GM19452 (cell line): ENCODE results near the gene OR13C4.
"Not testable (repeated sequence)": the region's sequence is repeated elsewhere in the genome, so short reads cannot be mapped to it uniquely, and the experiment has no call there.

Experiments
- ATAC-seq: cut with Tn5 transposase; IDR thresholded peaks from one replicate; pipeline ENCODE4 v1.9.1; 2021; ENCODE audit not compliant: unreplicated experiment

OR13C4 gene

DNA sequence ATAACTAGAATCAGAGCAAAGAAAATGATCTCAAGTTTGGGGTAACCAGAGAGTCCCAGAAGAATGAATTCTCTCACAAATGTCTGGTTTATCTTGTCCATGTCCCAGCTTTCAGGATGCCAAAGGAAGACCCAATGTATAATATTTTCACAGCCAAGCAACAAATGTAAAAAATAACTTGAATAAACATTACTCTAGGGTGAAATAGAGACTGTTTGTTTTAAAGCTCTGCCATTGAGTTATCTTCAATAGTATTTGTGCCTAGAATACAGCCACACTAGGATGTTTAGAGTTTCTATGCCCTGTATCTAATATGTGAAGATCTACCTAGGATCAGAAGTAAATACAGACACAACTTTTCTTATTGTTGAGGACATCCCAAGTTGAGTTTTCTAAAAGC, at the start of gene OR13C4:
OR13C4 (minus strand) TSS at position 101 of the 400 bp plus-strand sequence; CDS start at position 101, 0 bp downstream.
- no peak for ATAC-seq

DNA sequence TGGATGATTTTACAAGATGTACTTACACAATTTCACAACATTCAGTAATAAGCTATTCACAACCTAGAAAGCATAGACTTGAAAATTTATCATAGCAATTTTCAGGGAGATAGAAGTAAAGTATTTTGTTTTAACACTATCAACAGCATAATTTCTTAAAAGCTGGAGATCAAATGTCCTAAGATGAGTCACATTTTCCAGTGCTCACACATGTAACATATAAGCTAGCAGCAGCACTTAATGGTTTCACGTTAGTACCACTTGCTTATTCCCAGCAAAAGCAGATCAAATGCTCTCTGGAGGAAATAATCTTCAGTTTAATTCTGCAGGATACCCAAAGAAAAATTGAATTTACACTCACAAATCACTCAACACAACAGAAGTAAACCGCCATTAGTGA, 48.4 kb upstream of the OR13C4 start:
- ATAC-seq, result no peak

DNA sequence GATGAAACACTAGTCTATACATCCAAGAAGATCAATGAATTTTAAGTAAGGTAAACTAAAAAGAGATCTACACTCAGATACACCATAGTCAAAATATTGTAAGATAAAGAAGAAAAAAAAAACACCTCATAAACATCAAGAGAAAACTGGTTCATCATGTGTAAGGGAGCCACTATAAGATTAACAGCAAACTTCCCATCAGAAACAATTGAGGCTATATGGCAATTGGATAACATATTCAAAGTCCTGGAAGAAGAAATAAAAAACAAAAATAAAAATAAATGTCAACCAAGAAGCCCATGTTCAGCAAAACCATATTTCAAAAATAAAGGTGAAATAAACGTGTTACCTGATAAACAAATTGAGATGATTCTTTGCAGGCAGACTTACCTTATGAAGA, 45.6 kb upstream of the OR13C4 start:
- no peak for ATAC-seq

DNA sequence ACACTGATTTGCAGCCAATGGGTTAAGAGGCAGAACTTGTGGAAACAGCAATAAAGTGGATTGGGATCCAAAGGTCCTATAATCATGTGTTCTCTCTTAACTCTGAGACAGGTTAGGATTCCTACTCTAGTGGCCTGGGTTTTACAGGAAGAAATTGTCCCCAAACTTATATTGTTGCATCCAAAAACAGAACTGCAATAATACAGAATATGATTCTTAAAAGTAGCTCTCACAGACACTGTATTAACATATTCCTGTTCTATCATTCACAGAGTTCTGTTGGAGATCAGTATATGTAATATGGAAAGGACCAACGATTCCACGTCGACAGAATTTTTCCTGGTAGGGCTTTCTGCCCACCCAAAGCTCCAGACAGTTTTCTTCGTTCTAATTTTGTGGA, 41.9 kb upstream of the OR13C4 start, which contains the start of gene OR13C8:
OR13C8 (plus strand) TSS at position 301 of the 400 bp plus-strand sequence; CDS start at position 301, 0 bp downstream.
- no peak for ATAC-seq

DNA sequence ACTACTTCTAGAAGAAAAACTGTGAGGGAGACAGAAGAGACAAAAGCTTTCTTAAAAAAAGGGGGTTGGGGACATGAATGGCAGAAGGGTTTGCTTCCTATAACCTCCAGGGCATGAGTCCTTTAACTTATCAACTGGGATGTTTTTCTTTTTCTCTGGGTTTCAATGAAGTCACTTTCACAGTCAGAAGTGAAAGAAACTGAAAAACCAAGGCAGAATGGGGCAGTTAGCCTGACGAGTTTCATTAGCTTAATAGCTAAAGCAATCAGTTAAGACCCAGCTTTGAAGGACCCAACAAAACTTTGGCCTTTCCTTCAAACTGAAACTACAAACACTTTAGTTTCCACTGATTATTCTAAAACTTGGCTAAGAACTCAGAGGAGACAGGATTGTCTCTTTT, 37.3 kb upstream of the OR13C4 start:
- ATAC-seq, result no peak

DNA sequence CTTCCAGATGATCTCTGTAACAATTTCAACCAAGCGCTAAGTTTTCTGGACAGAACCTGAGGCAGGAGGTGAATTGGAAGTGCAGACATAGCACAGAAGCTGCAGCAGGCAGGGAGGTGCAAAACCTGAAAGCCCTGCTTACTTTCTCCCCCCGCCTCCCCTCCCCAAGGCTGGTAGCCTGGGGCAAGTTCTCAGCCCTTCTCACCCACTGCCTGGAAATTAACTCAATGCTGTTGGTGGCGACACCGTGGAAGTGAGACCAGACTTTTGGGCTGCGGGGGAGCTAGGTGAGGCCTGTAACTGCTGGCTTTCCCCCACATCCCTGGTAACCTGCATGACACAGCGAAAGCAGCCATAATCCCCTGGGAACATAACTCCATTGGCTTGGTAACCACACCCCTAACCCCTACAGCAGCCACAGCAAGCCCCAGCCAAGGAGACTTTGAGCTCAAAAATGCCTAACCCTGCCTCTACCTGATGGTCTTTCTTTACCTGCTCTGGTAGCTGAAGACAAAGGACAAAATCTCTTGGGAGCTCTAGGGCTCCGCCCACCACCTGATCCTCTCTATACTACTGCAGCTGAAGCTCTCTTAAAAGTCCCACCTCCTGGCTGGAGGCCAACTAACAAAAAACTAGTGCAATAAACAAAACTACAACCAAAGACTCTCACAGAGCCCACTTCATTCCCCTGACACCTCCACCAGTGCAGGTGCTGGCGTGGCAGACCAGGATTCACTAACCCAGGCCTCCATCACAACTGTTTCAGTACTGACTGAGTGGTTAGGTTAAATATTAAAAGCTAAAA, 30.0 kb upstream of the OR13C4 start:
- ATAC-seq, result no peak

DNA sequence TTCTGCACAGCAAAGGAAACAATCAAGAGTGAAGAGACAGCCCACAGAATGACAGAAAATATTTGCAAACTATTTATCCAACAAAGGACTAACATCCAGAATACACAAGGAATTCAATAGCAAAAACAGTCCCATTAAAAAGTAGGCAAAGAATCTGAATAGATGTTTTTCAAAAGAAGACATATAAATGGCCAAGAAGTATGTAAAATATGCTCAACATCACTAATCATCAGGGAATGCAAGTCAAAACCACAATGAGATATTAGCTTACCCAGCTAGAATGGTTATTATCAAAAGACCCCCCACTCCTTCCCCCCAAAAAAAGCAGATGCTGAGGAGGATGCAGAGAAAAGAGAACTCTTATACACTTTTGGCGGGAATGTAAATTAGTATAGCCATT, 28.5 kb upstream of the OR13C4 start:
- no peak for ATAC-seq

DNA sequence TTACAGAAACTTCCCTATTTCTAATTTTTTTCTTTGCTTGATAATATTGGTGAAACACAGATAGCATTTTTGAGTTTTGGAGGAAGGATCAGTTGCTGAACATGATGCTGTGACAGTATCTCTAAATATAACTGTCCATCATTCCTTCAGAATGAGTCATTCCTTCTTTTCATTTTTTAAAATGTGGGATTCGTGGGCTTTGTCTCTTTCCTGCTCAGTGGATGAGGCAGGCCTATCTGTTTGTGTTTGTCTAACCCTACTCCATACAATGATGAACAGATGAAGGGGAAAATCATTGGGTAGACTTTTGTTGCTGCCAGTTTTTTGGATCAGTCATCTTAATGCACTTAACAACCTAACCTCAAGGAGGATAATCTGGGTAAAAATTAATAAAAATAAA, 26.3 kb upstream of the OR13C4 start:
- ATAC-seq, result no peak

DNA sequence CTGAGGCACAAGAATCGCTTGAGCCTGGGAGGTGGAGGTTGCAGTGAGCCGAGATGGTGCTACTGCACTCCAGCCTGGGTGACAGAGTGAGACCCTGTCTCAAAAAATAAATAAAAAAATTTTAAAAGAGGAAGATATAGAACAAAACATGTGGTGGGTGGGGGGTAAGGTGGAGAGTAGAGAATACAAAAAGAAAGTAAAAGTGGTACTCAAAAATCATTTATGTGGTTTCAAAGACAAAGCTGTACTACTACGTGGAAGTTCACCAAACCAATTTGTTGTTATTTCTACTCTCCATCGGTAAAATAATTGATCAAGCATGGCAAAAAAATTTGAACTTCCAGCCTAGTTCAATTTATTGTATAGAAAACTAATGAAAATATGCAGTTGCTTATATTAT, 17.6 kb upstream of the OR13C4 start:
- no peak for ATAC-seq

DNA sequence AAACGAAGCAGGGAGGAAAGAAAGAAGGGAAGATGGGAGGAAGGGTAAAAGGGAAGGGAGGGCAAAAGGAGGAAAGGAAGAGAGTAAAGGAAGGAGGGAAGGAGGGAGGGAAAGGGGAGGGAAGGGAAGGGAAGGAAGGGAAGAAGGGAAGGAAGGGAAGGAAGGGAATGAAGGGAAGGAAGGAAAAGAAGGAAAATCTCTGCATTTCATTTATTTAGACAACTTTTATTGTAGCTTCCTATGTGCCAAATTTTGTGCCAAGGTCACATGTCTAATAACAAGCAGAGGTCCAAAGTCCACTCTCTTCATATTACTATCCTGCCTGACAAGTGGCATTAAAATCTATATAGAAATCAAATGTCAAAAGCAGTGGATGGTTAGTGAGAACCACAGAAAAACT, 12.3 kb upstream of the OR13C4 start:
- ATAC-seq, result no peak

DNA sequence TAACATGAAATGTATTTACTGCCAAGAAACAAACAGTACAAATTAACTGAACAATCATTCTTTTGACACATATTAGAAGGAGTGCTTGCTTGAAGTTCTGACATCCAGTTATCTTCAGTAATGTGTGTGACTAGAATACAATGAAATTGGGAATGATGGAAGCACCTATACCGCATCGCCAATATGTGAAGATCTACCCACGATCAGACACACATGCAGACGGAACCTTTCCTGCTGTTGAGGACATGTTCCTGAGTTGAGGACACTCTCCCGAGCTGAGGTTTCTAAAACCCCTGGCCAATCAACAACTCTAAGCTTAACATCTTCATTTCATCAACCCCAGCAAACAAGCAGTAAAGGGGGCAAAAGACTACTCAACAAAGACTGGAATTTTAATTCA, 9.7 kb upstream of the OR13C4 start, which contains the start of gene OR13C3:
OR13C3 (minus strand) TSS at position 101 of the 400 bp plus-strand sequence. CDS start 133 bp downstream, outside the sequence.
- ATAC-seq, result no peak

DNA sequence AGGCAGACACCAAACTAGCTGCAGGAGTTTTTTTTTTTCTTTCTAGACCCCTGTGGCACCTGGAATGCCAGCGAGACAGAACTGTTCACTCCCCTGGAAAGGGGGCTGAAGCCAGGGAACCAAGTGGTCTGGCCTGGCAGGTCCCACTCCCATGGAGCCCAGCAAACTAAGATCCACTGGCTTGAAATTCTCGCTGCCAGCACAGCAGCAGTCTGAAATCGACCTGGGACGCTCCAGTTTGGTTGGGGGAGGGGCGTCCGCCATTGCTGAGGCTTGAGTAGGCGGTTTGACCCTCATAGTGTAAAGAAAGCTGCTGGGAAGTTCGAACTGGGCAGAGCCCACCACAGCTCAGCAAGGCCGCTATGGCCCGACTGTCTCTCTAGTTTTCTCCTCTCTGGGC, 6.8 kb downstream of the OR13C4 start:
- ATAC-seq, result not testable (repeated sequence)

DNA sequence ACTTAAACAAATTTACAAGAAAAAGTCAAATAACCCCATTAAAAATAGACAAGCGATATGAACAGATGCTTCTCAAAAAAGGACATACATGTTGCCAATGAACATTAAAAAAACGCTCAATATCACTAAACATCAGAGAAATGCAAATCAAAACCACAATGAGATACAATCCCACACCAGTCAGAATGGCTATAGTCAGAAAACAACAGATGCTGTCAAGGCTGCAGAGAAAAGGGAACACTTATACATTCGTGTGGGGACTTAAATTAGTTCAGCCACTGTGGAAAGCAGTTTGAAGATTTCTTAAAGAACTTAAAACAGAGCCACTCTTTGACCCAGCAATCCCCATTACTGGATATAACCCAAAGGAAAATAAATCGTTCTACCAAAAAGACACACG, 12.1 kb downstream of the OR13C4 start:
- no peak for ATAC-seq

DNA sequence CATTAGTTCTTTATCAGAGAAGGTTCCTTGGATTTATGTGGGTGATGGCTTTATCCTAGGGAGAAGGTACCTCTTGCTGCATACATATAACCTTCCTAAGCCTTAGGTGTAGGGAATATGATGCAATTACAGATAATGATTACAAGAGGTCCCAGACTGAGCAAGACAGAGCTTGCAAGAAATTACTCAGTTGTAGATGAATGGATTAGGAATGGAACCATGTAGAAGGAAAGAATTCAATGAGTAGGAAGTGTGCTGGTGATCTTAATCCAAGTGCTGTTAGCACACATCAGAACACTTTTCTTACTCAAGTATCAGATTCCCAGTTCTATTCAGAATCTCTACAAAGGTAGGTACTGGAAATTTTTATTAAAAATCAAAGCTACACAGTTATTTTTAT, 20.4 kb downstream of the OR13C4 start:
- no peak for ATAC-seq

DNA sequence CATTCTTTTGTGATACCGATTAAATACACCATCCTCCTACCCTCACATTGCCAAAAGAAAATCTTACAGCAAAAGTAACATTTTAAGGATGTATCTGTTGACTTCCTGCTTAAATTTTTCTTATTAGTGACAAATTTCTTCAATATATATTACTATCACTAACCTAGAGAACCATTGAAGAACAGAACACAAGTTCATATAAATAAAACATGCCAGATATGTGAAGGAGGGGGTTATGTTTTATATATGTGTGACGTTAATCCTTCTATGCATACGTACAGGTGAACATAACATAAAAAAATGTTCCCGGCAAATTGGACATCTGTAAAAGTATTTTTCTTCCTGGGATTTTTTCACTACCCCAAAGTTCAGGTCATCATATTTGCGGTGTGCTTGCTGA, 23.0 kb downstream of the OR13C4 start, which contains the start of gene OR13F1:
OR13F1 (plus strand) TSS at position 301 of the 400 bp plus-strand sequence; CDS start at position 301, 0 bp downstream.
- no peak for ATAC-seq

DNA sequence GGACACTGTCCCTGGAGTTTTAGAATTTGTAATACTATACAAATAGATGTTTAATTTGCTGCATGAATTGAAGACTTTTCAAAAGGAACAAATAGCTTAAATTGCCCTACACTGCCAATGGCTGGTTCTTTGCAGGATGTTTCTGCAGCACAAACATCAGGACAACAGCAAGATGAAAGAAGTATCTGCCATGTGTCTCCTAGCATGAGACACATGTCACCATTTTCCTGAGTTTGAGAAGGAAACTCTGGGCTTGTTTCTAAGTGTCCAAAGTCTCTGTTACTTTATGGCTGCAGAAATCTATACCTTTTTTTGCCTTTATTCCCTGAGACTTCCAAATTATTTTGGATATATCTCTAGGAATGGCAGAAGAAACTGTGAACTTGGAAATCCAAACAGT, 23.6 kb downstream of the OR13C4 start:
- no peak for ATAC-seq

DNA sequence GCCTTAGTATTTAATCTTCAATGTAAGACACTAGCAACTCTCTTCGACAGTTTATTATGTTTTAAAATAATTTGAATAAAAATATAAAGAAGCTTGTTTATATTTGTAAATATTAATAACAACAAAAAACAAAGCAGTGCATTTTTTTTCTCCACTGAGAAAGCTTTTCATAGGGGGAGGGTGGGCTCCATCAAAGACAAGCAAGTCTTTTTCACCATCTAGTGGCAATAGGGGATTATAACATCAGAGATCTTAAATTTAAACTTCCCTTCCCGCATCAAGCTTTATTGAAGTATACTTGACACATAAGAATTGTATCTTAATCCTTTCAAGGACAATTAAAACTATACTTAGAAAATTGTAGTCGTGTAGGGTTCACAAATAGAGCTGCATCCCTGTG, 32.2 kb downstream of the OR13C4 start:
- no peak for ATAC-seq

DNA sequence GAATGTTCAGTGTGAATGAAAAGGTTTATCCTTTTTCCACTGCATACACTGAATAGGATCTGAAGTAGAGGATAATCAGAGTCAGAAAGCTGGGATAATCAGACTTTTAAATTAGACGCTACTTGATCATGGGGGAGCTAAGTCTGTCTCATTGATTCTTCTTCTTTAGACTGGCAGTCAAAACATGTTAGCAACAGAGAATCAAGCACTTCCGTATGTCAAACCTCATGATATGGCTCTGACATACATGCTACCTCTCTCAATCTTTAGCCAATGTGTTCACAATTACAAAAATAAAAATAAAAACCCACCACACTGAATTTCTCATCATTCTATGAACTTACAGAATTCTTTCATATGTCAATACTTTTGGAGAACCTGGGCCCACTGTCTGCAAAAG, 42.0 kb downstream of the OR13C4 start:
- ATAC-seq, result no peak

DNA sequence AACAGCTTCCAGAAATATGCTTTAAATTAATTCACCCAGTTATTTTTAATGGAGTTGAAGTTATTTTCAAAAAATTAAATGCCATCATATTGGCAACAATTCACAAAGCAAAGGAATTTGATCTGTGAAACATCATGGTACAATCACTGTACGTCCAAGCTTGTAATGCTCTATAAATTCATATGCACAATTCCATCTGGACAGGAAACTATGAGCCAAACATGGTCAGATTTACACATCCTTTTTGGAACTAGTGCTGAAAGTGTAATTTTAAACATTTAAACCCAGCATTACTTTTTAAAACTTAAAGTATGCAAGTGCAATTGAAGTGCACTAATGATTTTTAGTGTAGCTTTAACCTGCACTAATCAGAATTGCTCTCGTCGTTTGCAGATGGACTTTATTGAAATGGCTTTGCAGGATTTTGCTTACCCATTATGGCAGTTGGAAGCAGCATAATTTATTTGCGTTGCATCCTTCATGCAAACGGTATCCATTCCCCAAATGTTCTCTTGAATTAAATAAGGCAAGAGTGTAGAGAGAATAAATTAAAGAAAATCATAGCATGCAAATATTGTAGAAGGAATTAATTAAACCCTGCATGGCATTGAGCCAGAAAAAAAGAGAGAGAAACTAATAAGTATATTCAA, 44.0 kb downstream of the OR13C4 start:
- no peak for ATAC-seq
